ENCODE measurements around the gene KIF14. TPM values are rescaled to one million over a fixed set of nuclear protein-coding genes. Genes with fewer than 3 reads are reported as not detected.

Gene KIF14
- polyA plus RNA-seq, 1 of the 3 experiments (the other 2 are of a cell fraction): 1.2 TPM

- Histone ChIP-seq H3K27ac (ENCODE audit: low read depth in 2 of 2, low read length in 1 of 2) (no peak overlapping the region), H3K79me2 (ENCODE audit: insufficient read depth) (no peaks in the 10 kb centered on the region), H3K27me3 (ENCODE audit: insufficient read depth) (peaks cover 12% of the 10 kb centered on the region; the same call in 1 of the 2 replicates), H3K36me3 (replicated peaks in 1 of 2; ENCODE audit: control insufficient read depth in 1 of 2, insufficient read depth in 2 of 2, low read length in 1 of 2) (no peaks in the 10 kb centered on the region), H3K9me3 (no peaks in the 10 kb centered on the region), H3K4me1 (ENCODE audit: control insufficient read depth in 1 of 2, insufficient read depth in 2 of 2, low read depth in 1 of 2, low read length in 1 of 2) (no peaks in the 10 kb centered on the region), H4K20me1 (ENCODE audit: insufficient read depth) (no peaks in the 10 kb centered on the region), H3K9me2 (no peaks in the 10 kb centered on the region), H3K4me2 (no peak overlapping the region), H3F3A (replicated peaks; ENCODE audit: insufficient read depth) (no peaks in the 10 kb centered on the region), H3K9ac (no peak overlapping the region), H3K4me3 (ENCODE audit: low read depth in 2 of 2, low read length in 1 of 2) (no peak overlapping the region), H2AFZ (ENCODE audit: low read depth) (no peak overlapping the region)
- DNase-seq: no peak
- TF ChIP-seq ELF1 (IDR thresholded peaks at IDR 0.05) (no peak), NFIC (IDR thresholded peaks at IDR 0.05; ENCODE audit: borderline replicate concordance) (no peak), MXI1 (IDR thresholded peaks at IDR 0.05; ENCODE audit: low read depth, low read length) (no peak), REST (IDR thresholded peaks at IDR 0.05; ENCODE audit: low read depth, low read length) (no peak), POLR2AphosphoS5 (IDR thresholded peaks at IDR 0.05; ENCODE audit: low read depth, low read length) (no peak), NRF1 (IDR thresholded peaks at IDR 0.05; ENCODE audit: low read depth, low read length) (no peak), IRF3 (IDR thresholded peaks at IDR 0.05; ENCODE audit: low read depth, low read length) (no peak), EZH2phosphoT487 (IDR thresholded peaks at IDR 0.05; ENCODE audit: borderline replicate concordance, low read depth) (no peak)
- 71% methylated on average over 4 of the region's 4 CpGs for WGBS (ENCODE audit: low lambda C conversion rate)
- ChIA-PET CTCF (interaction anchor here (1.0 to 1.4 kb wide), 4 partner anchors 17 to 40 kb away, joined by 3 to 9 read pairs (median 4); no protein-coding TSS in a partner anchor), POLR2A (no interaction called here)
Measured at GRCh38 chr1:200528858-200529606, 91.5 kb downstream of the KIF14 start.

GRCh38 chr1:200527670-200528069 is 92.9 kb downstream of the KIF14 start:
- ChIA-PET POLR2A (no interaction called here), CTCF (interaction anchor here (1.1 to 1.4 kb wide), 2 partner anchors 12 to 31 kb away, joined by 3 read pairs; no protein-coding TSS in a partner anchor)
- no peaks in the 10 kb centered on the region for H3K4me1 ChIP-seq (ENCODE audit: control insufficient read depth in 1 of 2, insufficient read depth in 2 of 2, low read depth in 1 of 2, low read length in 1 of 2)
- H3K9ac ChIP-seq: no peak overlapping the region
- H3K27ac ChIP-seq (ENCODE audit: low read depth in 2 of 2, low read length in 1 of 2): no peak overlapping the region
- no peaks in the 10 kb centered on the region for H3K9me2 ChIP-seq
- H3K4me2 ChIP-seq: no peak overlapping the region
- no peaks in the 10 kb centered on the region for H3K79me2 ChIP-seq (ENCODE audit: insufficient read depth)
- no peaks in the 10 kb centered on the region for H3K36me3 ChIP-seq (replicated peaks in 1 of 2; ENCODE audit: control insufficient read depth in 1 of 2, insufficient read depth in 2 of 2, low read length in 1 of 2)
- no peaks in the 10 kb centered on the region for H4K20me1 ChIP-seq (ENCODE audit: insufficient read depth)
- no peaks in the 10 kb centered on the region for H3F3A ChIP-seq (replicated peaks; ENCODE audit: insufficient read depth)
- H2AFZ ChIP-seq (ENCODE audit: low read depth): no peak overlapping the region
- peaks cover 12% of the 10 kb centered on the region; the same call in 1 of the 2 replicates for H3K27me3 ChIP-seq (ENCODE audit: insufficient read depth)
- no peak overlapping the region for H3K4me3 ChIP-seq (ENCODE audit: low read depth in 2 of 2, low read length in 1 of 2)
- WGBS (ENCODE audit: low lambda C conversion rate): 84% methylated on average over 4 of the region's 4 CpGs
- DNase-seq: no peak
- H3K9me3 ChIP-seq: no peaks in the 10 kb centered on the region
- TF ChIP-seq MEF2A (IDR thresholded peaks at IDR 0.05; ENCODE audit: borderline replicate concordance, low read depth): no peak
- TF ChIP-seq PBX3 (IDR thresholded peaks at IDR 0.05): no peak
- no peak for TF ChIP-seq TEAD4 (IDR thresholded peaks at IDR 0.05; ENCODE audit: borderline replicate concordance, insufficient read depth)
- TF ChIP-seq REST (IDR thresholded peaks at IDR 0.05; ENCODE audit: low read depth, low read length): no peak
- TF ChIP-seq TAF1 (IDR thresholded peaks at IDR 0.05; ENCODE audit: borderline replicate concordance, low read depth, low read length): no peak
- no peak for TF ChIP-seq CTCF (IDR thresholded peaks at IDR 0.05)
- TF ChIP-seq GABPA (IDR thresholded peaks at IDR 0.05; ENCODE audit: low read depth): no peak
- no peak for TF ChIP-seq NFIC (IDR thresholded peaks at IDR 0.05; ENCODE audit: borderline replicate concordance)
- TF ChIP-seq NRF1 (IDR thresholded peaks at IDR 0.05; ENCODE audit: low read depth, low read length): no peak

All from SK-N-SH (cell line).